Measurements from ENCODE around the gene CNTNAP2. TPM values are rescaled to one million over a fixed set of nuclear protein-coding genes. Genes with fewer than 3 reads are reported as not detected.

Gene CNTNAP2
- total RNA-seq, 4 donors from 2014 or later: 0.25 to 0.89 (median 0.30) TPM; not detected in 1

DNA sequence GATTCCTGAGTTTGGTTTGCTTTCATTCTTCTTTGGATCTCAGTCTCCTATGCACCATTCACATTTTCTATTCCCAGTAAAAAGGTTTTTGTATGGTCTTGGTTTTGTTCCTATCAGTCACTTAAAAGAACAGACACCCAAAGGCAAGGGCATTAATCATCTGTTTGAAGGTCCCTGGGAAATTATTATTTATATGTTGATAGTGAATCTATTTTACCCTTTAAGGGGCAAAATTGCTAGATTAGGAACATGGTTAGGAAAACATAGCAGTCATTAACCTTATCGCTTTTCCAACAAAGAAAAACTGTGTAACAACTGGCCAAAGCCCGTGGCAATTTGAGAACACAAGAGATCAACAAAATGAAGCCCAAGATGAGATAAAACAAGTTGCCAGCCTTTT lies 1327.3 kb downstream of the CNTNAP2 start:
- 73% methylated on average over 2 of the region's 2 CpGs for WGBS
- Histone ChIP-seq H3K36me3 (no peaks in the 10 kb centered on the region), H3K4me3 (no peak overlapping the region), H3K4me1 (no peaks in the 10 kb centered on the region), H3K27me3 (no peaks in the 10 kb centered on the region), H3K27ac (no peak overlapping the region), H3K9me3 (peaks cover 5% of the 10 kb centered on the region)
- TF ChIP-seq EP300 (IDR thresholded peaks at IDR 0.05) (no peak), POLR2A (IDR thresholded peaks at IDR 0.05) (no peak), POLR2AphosphoS5 (IDR thresholded peaks at IDR 0.05) (no peak)
- TF ChIP-seq, protein P1, sequence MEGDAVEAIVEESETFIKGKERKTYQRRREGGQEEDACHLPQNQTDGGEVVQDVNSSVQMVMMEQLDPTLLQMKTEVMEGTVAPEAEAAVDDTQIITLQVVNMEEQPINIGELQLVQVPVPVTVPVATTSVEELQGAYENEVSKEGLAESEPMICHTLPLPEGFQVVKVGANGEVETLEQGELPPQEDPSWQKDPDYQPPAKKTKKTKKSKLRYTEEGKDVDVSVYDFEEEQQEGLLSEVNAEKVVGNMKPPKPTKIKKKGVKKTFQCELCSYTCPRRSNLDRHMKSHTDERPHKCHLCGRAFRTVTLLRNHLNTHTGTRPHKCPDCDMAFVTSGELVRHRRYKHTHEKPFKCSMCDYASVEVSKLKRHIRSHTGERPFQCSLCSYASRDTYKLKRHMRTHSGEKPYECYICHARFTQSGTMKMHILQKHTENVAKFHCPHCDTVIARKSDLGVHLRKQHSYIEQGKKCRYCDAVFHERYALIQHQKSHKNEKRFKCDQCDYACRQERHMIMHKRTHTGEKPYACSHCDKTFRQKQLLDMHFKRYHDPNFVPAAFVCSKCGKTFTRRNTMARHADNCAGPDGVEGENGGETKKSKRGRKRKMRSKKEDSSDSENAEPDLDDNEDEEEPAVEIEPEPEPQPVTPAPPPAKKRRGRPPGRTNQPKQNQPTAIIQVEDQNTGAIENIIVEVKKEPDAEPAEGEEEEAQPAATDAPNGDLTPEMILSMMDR (IDR thresholded peaks at IDR 0.05): no peak
- no peak for DNase-seq (ENCODE audit: low spot score in 2 of 2)

DNA sequence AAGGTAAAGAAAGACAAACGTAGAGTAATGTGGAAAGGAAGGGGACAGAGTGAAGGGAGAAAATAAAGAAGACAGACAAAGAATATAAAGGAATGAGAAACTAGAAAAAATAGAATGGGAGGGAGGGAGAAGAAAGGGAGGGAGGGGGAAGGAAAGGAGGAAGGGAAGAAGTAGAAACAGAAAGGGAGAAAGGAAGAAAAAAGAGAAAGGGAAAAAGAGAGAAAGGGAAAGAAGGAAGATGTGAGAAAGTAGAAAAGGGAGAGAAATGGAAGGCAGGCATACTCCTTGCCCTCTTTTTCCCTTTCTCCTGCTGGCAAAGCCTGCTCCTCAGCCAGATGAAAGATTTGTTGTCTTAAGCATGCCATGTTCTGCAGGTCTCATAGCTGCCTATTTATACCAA lies 1336.2 kb downstream of the CNTNAP2 start:
- 85% methylated on average over 1 of the region's 1 CpG for WGBS
- Histone ChIP-seq H3K4me1 (no peaks in the 10 kb centered on the region), H3K27me3 (no peaks in the 10 kb centered on the region), H3K4me3 (no peak overlapping the region), H3K27ac (no peak overlapping the region), H3K9me3 (no peaks in the 10 kb centered on the region), H3K36me3 (no peaks in the 10 kb centered on the region)
- DNase-seq (ENCODE audit: low spot score in 2 of 2): no peak
- TF ChIP-seq POLR2A (IDR thresholded peaks at IDR 0.05) (no peak), EP300 (IDR thresholded peaks at IDR 0.05) (no peak)
- TF ChIP-seq, protein P1 (IDR thresholded peaks at IDR 0.05): no peak

DNA sequence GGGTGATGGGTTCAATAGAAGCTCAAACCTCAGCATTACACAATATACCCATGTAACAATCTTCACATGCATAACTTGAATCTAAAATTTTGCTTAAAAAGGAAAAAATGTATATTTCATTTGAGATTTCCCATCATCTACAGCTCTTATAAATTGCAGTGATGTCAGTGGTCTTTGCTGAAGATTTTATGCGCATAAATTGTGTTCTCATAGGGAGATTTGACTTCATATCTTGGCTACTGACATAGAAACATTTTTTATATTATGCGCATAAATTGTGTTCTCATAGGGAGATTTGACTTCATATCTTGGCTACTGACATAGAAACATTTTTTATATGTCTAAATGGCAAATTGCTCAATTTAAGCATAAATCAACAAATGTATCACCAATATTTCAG lies 1348.6 kb downstream of the CNTNAP2 start:
- H3K27me3 ChIP-seq: no peaks in the 10 kb centered on the region
- no peak for DNase-seq (ENCODE audit: low spot score in 2 of 2)
- no peaks in the 10 kb centered on the region for H3K9me3 ChIP-seq
- no peak overlapping the region for H3K27ac ChIP-seq
- WGBS: 98% methylated on average over 2 of the region's 2 CpGs
- TF ChIP-seq POLR2AphosphoS5 (IDR thresholded peaks at IDR 0.05): no peak
- TF ChIP-seq POLR2A (IDR thresholded peaks at IDR 0.05): no peak
- no peak for TF ChIP-seq EP300 (IDR thresholded peaks at IDR 0.05)
- TF ChIP-seq, protein P1 (IDR thresholded peaks at IDR 0.05): no peak
- no peaks in the 10 kb centered on the region for H3K36me3 ChIP-seq
- no peak overlapping the region for H3K4me3 ChIP-seq
- H3K4me1 ChIP-seq: no peaks in the 10 kb centered on the region

DNA sequence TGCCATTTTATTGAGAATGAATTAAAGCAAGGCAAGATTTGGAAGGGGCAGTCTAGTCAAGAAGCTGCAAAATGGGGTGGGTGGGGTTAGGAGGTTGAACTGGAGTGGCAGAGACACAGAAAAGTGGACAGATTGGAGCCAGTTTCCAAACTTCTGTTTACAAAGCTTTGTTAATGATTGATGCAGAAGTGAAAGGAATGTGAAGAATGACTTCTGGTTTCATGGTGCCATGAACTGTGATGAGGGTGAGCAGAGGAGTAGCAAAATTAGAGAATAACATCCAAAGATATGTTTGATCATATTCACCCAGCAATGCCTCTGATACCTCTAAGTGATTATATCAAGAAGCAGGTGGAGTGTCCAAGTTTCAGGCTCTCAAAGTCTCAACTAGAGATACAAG lies 1356.0 kb downstream of the CNTNAP2 start:
- Histone ChIP-seq H3K27ac (no peak overlapping the region), H3K4me1 (no peaks in the 10 kb centered on the region), H3K36me3 (no peaks in the 10 kb centered on the region), H3K27me3 (no peaks in the 10 kb centered on the region), H3K4me3 (no peak overlapping the region), H3K9me3 (no peaks in the 10 kb centered on the region)
- no peak for DNase-seq (ENCODE audit: low spot score in 2 of 2)
- no peak for TF ChIP-seq EP300 (IDR thresholded peaks at IDR 0.05)

DNA sequence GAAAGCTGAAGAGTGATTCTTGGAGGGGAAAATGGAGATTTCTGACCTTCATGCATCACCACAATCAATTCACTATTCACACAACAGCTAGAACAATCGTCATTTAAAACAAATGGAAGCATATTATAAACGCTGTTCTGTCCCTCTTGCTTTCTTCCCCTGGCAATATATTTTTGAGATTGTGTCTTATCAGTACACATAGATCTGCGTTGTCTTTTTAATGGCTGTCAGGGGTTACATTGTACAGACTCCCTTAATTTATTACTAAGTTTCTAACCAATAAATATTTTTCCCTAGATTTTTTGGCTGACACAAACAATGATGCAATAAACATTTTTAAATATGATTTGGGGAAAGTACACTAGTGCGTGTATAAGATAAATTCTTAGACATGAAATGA lies 1358.3 kb downstream of the CNTNAP2 start:
- no peaks in the 10 kb centered on the region for H3K27me3 ChIP-seq
- 22% methylated on average over 4 of the region's 4 CpGs for WGBS
- no peaks in the 10 kb centered on the region for H3K4me1 ChIP-seq
- H3K9me3 ChIP-seq: no peaks in the 10 kb centered on the region
- no peak for DNase-seq (ENCODE audit: low spot score in 2 of 2)
- H3K4me3 ChIP-seq: no peak overlapping the region
- no peak overlapping the region for H3K27ac ChIP-seq
- no peak for TF ChIP-seq POLR2AphosphoS5 (IDR thresholded peaks at IDR 0.05)
- TF ChIP-seq POLR2A (IDR thresholded peaks at IDR 0.05): no peak
- TF ChIP-seq, protein P1 (IDR thresholded peaks at IDR 0.05): no peak
- TF ChIP-seq EP300 (IDR thresholded peaks at IDR 0.05): no peak
- H3K36me3 ChIP-seq: no peaks in the 10 kb centered on the region

DNA sequence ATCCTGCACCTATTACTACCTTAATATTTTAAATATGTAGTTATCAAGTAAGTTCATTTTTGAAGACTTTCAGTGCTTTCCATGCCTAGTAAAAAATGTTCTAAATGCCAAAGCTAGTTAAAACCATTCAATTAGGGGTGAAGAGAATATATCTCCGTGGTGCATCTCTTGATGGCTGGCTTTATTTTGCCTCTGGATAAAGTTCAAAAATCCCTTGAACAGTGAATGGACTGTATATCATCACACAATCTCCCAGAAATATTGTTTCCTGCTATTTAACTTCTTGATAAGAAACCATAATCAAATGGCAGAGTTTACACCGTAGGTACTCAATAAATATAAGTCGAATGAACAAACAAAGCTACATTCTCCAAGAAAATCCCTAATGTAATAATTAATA lies 1360.9 kb downstream of the CNTNAP2 start:
- no peak for DNase-seq (ENCODE audit: low spot score in 2 of 2)
- no peaks in the 10 kb centered on the region for H3K36me3 ChIP-seq
- WGBS: 62% methylated on average over 3 of the region's 3 CpGs
- H3K9me3 ChIP-seq: no peaks in the 10 kb centered on the region
- H3K27me3 ChIP-seq: no peaks in the 10 kb centered on the region
- no peak overlapping the region for H3K4me3 ChIP-seq
- no peaks in the 10 kb centered on the region for H3K4me1 ChIP-seq
- no peak overlapping the region for H3K27ac ChIP-seq
- TF ChIP-seq POLR2AphosphoS5 (IDR thresholded peaks at IDR 0.05) (no peak), POLR2A (IDR thresholded peaks at IDR 0.05) (no peak), EP300 (IDR thresholded peaks at IDR 0.05) (no peak)
- TF ChIP-seq, protein P1 (IDR thresholded peaks at IDR 0.05): no peak

Data from suprapubic skin (tissue), 4 donors.